ENCODE measurements around the gene RIMBP2.

Gene RIMBP2

DNA sequence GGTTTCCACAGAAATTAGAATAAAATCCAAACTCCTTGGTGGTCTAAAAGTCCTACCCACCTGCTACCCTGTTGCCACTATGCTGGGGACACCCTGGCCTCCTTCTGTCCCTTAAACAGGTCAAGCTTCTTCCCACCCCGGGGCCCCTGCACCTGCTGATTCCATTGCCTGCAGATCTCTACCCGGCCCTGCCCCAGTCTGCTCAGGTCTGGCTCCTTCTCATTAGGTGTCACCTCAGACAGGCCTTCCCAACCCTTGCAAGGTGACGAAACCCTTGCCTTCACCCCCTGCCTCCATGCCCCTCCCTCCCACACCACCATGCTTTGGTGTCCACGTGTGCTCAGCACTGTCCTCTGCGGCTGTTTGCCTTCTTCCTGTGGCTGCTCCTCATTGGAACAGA is 207.8 kb downstream of the RIMBP2 start:
- no peaks in the 10 kb centered on the region for H3K4me1 Mint-ChIP-seq
- DNase-seq = no peak
- no peak overlapping the region for H3K27ac Mint-ChIP-seq
- H3K27me3 Mint-ChIP-seq = no peaks in the 10 kb centered on the region
- no peak for ATAC-seq
- H3K9me3 Mint-ChIP-seq = no peaks in the 10 kb centered on the region
- no peak overlapping the region for H3K4me3 Mint-ChIP-seq
- no peaks in the 10 kb centered on the region for H3K36me3 Mint-ChIP-seq (ENCODE audit: low read depth)

DNA sequence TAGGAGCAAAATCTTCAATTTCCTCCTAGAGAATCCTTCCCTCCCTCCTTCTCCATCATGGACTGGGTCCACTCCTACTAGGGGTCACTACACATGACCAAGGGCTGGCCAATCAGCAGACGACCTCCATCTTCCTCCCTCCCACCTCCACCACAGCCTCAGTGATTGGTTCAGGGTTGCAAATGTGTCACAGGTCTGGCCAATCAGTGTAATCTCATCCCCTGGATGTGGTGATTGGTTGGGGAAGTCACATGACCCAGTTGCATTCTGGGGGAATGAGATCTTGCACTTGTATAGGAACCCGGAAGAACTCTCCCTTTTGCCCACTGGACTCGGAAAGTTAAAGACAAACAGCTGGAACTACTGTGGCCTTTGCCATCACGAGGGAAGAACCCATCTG is 209.3 kb downstream of the RIMBP2 start:
- H3K4me3 Mint-ChIP-seq = no peak overlapping the region
- H3K27ac Mint-ChIP-seq = no peak overlapping the region
- no peaks in the 10 kb centered on the region for H3K9me3 Mint-ChIP-seq
- ATAC-seq (no peak), DNase-seq (no peak)
- no peaks in the 10 kb centered on the region for H3K27me3 Mint-ChIP-seq
- H3K4me1 Mint-ChIP-seq = no peaks in the 10 kb centered on the region
- H3K36me3 Mint-ChIP-seq (ENCODE audit: low read depth) = no peaks in the 10 kb centered on the region

DNA sequence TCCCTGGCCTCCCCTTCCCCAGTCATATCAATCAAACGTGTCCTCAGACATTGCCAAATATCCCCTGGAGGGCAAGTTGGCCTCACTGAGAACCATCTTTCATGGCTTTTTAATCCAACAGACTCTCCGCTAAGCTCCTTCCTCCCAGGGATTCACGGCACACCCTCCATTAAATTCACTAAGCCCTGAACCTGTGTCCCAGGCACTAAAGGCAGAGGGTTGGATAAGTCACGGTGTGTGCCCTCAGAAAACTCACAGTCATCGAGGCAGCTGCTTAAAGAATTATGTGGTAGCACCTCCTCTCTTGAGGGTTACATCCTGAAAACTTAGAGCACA is 211.3 kb downstream of the RIMBP2 start:
- Mint-ChIP-seq H3K27me3 (no peaks in the 10 kb centered on the region), H3K9me3 (no peaks in the 10 kb centered on the region), H3K27ac (no peak overlapping the region), H3K4me3 (no peak overlapping the region), H3K4me1 (no peaks in the 10 kb centered on the region), H3K36me3 (ENCODE audit: low read depth) (no peaks in the 10 kb centered on the region)
- ATAC-seq = no peak
- no peak for DNase-seq

DNA sequence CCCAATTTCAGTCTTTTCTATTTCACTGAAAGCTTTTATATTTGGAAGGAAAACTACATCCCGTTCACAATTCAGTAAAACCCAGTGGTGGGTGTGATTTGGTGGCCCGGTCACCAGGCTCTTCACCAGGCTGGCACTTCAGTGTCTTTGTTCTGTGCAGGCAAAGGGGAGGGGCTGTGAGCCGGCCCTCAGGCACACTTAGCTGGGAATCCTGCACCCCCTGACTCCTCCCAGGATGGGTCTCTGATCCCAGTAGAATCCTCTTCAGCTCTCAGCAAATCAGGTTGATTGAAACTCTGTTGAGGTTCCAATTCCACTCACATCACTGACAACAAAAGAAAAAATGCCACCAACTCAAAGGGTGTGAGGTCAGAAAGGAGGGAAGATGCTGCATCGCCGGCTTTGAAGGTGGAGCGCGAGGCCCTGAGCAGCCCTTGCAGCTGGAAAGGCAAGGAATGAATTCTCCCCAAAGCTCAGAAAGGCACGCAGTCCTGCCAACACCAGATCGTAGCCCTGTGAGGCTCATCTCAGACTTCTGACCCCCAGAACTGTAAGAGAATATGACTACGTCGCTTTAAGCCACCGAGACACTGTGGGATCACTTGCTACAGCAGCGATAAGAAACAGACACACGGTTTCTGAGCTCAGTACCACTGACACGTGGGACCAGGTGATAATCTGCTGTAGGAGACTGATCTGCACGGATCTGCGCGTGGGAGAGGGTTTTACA is 211.8 kb downstream of the RIMBP2 start:
- no peak for ATAC-seq
- no peak for DNase-seq
- Mint-ChIP-seq H3K27me3 (no peaks in the 10 kb centered on the region), H3K4me3 (no peak overlapping the region), H3K9me3 (no peaks in the 10 kb centered on the region), H3K27ac (no peak overlapping the region), H3K4me1 (no peaks in the 10 kb centered on the region), H3K36me3 (ENCODE audit: low read depth) (no peaks in the 10 kb centered on the region)

DNA sequence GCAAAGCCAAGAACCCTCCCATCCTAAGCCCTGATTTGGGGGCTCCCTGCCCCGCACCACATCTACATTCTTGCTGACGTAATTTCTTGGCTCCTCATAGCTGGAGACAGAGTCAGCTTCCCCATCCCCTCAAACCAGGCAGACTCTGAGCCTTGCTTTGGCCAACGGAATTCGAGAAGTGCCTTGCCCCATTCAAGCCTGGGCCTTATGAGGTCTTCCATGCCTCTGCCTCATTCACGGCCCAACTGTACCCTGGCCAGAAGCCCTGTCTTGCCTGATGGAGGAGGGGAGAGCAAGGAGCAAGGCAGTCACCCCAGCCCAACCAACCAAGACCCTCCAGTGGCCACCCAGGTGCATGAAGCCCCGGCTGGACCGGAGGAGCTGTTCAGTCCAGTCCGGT is 214.3 kb downstream of the RIMBP2 start:
- H3K27me3 Mint-ChIP-seq = no peaks in the 10 kb centered on the region
- ATAC-seq (no peak), DNase-seq (no peak)
- H3K4me3 Mint-ChIP-seq = no peak overlapping the region
- H3K27ac Mint-ChIP-seq = no peak overlapping the region
- H3K4me1 Mint-ChIP-seq = no peaks in the 10 kb centered on the region
- H3K9me3 Mint-ChIP-seq = no peaks in the 10 kb centered on the region
- no peaks in the 10 kb centered on the region for H3K36me3 Mint-ChIP-seq (ENCODE audit: low read depth)

GRCh38 chr12:130500835-130501330 is 215.2 kb downstream of the RIMBP2 start:
- Mint-ChIP-seq H3K36me3 (ENCODE audit: low read depth) (no peaks in the 10 kb centered on the region), H3K4me1 (no peaks in the 10 kb centered on the region), H3K9me3 (no peaks in the 10 kb centered on the region)

DNA sequence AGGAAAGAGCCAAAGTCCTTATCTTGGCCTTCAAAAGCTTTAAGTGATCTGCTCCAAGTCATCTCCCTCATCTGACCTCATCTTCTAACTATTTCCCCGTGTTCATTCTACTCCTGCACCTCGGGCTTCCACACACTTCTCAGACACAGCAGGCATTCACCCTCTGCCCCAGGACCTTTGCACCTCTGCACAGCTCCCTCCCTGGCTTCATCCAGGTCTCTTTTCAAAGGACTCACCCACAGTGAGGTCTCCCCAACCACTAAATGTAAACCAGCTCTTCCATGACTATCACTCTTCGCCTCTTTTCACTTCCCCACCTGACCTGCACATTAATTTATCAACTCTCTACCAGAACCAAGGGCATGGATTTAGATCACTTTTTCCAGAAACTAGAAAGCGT is 216.6 kb downstream of the RIMBP2 start:
- Mint-ChIP-seq H3K4me3 (no peak overlapping the region), H3K27me3 (no peaks in the 10 kb centered on the region), H3K9me3 (no peaks in the 10 kb centered on the region), H3K4me1 (no peaks in the 10 kb centered on the region), H3K27ac (no peak overlapping the region), H3K36me3 (ENCODE audit: low read depth) (no peaks in the 10 kb centered on the region)
- DNase-seq (no peak), ATAC-seq (no peak)

More at GRCh38 chr12:130500835-130501330, 215.2 kb downstream of the RIMBP2 start:
- ATAC-seq (no peak), DNase-seq (no peak)
- H3K27me3 Mint-ChIP-seq = no peaks in the 10 kb centered on the region
- H3K27ac Mint-ChIP-seq = no peak overlapping the region
- no peak overlapping the region for H3K4me3 Mint-ChIP-seq

- no peak for DNase-seq
- H3K4me1 Mint-ChIP-seq = no peaks in the 10 kb centered on the region
Observed at GRCh38 chr12:130498589-130499385, 217.3 kb downstream of the RIMBP2 start.

GRCh38 chr12:130497991-130498390 is 218.1 kb downstream of the RIMBP2 start:
- Mint-ChIP-seq H3K36me3 (ENCODE audit: low read depth) (no peaks in the 10 kb centered on the region), H3K27me3 (no peaks in the 10 kb centered on the region), H3K9me3 (no peaks in the 10 kb centered on the region), H3K4me1 (no peaks in the 10 kb centered on the region), H3K4me3 (no peak overlapping the region), H3K27ac (no peak overlapping the region)
- DNase-seq = no peak
- no peak for ATAC-seq

More at GRCh38 chr12:130498589-130499385, 217.3 kb downstream of the RIMBP2 start:
- ATAC-seq = no peak
- Mint-ChIP-seq H3K27ac (no peak overlapping the region), H3K9me3 (no peaks in the 10 kb centered on the region), H3K27me3 (no peaks in the 10 kb centered on the region), H3K36me3 (ENCODE audit: low read depth) (no peaks in the 10 kb centered on the region), H3K4me3 (no peak overlapping the region)

DNA sequence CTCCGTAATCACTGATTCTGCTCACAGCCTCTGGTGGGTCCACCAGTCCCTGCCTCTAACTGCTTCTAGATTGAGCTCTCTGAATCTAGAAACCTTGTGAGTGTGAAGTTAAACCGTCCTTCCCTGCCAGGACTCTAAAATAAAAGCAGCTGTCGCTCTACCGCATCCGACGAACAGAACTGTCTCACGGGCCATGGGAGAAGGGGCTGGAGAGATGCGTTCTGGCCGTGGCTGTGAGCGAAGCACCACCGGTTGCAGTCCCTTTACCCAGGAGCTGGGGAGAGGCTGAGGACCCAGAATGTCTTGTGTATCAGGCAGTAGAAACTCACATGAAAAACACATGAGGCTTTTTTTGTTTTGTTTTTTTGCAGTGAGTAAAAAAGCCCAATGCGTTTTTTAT is 218.8 kb downstream of the RIMBP2 start:
- H3K9me3 Mint-ChIP-seq = no peaks in the 10 kb centered on the region
- ATAC-seq = no peak
- no peaks in the 10 kb centered on the region for H3K27me3 Mint-ChIP-seq
- no peak overlapping the region for H3K27ac Mint-ChIP-seq
- no peak for DNase-seq
- H3K4me3 Mint-ChIP-seq = no peak overlapping the region
- no peaks in the 10 kb centered on the region for H3K36me3 Mint-ChIP-seq (ENCODE audit: low read depth)
- no peaks in the 10 kb centered on the region for H3K4me1 Mint-ChIP-seq

DNA sequence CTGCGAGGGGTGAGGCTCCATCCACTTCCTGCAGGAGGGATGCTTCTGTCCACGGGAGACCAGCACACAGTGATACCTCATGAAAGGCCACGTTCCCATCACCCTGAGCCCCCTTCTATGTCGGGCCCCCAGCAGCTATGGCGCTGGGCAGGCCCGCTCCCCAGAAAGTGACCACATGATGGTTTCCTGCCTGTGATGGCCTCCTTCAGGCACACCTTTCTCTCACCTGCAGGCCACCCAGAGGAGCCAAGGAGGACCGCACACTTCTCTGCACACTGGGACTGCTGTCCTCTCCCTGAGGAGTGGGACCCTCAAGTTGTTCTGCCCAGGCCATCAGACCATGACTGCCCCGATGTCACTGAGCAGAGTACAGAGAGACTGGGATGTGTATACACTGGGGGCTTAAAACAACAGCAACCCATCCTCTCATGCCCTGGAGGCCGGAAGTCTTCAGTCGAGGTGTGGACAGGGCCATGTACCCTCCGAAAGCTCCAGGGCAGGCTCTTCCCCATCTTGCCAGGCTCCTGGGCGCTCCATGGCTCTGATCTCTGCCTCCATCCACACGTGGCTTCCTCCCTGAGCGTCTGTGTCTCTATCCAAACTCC is 219.5 kb downstream of the RIMBP2 start:
- no peak overlapping the region for H3K4me3 Mint-ChIP-seq
- ATAC-seq (no peak), DNase-seq (no peak)

GRCh38 chr12:130495156-130495555 is 220.9 kb downstream of the RIMBP2 start:
- no peaks in the 10 kb centered on the region for H3K9me3 Mint-ChIP-seq
- H3K27ac Mint-ChIP-seq = no peak overlapping the region
- no peak overlapping the region for H3K4me3 Mint-ChIP-seq
- H3K4me1 Mint-ChIP-seq = no peaks in the 10 kb centered on the region
- no peak for DNase-seq
- H3K36me3 Mint-ChIP-seq (ENCODE audit: low read depth) = no peaks in the 10 kb centered on the region
- no peak for ATAC-seq
- H3K27me3 Mint-ChIP-seq = no peaks in the 10 kb centered on the region

More for the DNA sequence above, 219.5 kb downstream of the RIMBP2 start:
- no peaks in the 10 kb centered on the region for H3K4me1 Mint-ChIP-seq
- H3K9me3 Mint-ChIP-seq = no peaks in the 10 kb centered on the region
- no peak overlapping the region for H3K27ac Mint-ChIP-seq
- H3K36me3 Mint-ChIP-seq (ENCODE audit: low read depth) = no peaks in the 10 kb centered on the region
- no peaks in the 10 kb centered on the region for H3K27me3 Mint-ChIP-seq

GRCh38 chr12:130494736-130495135 is 221.4 kb downstream of the RIMBP2 start:
- no peaks in the 10 kb centered on the region for H3K27me3 Mint-ChIP-seq
- no peaks in the 10 kb centered on the region for H3K36me3 Mint-ChIP-seq (ENCODE audit: low read depth)
- no peak overlapping the region for H3K4me3 Mint-ChIP-seq
- no peak for DNase-seq
- H3K9me3 Mint-ChIP-seq = no peaks in the 10 kb centered on the region
- no peaks in the 10 kb centered on the region for H3K4me1 Mint-ChIP-seq
- H3K27ac Mint-ChIP-seq = no peak overlapping the region
- ATAC-seq = no peak

- ATAC-seq (no peak), DNase-seq (no peak)
- H3K27me3 Mint-ChIP-seq = no peaks in the 10 kb centered on the region
- H3K4me3 Mint-ChIP-seq = no peak overlapping the region
- no peaks in the 10 kb centered on the region for H3K9me3 Mint-ChIP-seq
- H3K27ac Mint-ChIP-seq = no peak overlapping the region
- no peaks in the 10 kb centered on the region for H3K36me3 Mint-ChIP-seq (ENCODE audit: low read depth)
- no peaks in the 10 kb centered on the region for H3K4me1 Mint-ChIP-seq
Observed at GRCh38 chr12:130493951-130494350, 222.1 kb downstream of the RIMBP2 start.

Measured in activated naive CD8-positive, alpha-beta T cell treated with anti-CD3 and anti-CD28 coated beads, Interleukin-2, amount 50 U/mL, for 24 hours (primary cell).